ENCODE data around the gene NKIRAS1. TPM values are rescaled to one million over a fixed set of nuclear protein-coding genes. Genes with fewer than 3 reads are reported as not detected.
"Not testable (repeated sequence)": the region's sequence is repeated elsewhere in the genome, so short reads cannot be mapped to it uniquely, and the experiment has no call there.

Gene NKIRAS1
- total RNA-seq, 3 donors from 2014 or later (not counting 1 experiment from before 2014, with no cell fraction given) = 2.2 to 3.3 (median 2.8) TPM

GRCh38 chr3:23859012-23859743 lies 57.6 kb downstream of the NKIRAS1 start:
- Histone ChIP-seq H3K27me3 (ENCODE audit: control insufficient read depth, insufficient read depth, low read length) (no peaks in the 10 kb centered on the region), H3K36me3 (ENCODE audit: control insufficient read depth, insufficient read depth, low read length) (no peaks in the 10 kb centered on the region), H3K9me3 (ENCODE audit: control insufficient read depth, insufficient read depth, low read length) (no peaks in the 10 kb centered on the region), H3K4me3 (ENCODE audit: low read length) (no peak overlapping the region), H3K4me1 (ENCODE audit: control insufficient read depth, insufficient read depth, low read length) (peaks cover 22% of the 10 kb centered on the region), H3K27ac (ENCODE audit: low read length) (no peak overlapping the region)
- H3K4me1 Mint-ChIP-seq = peaks cover 61 to 64% of the 10 kb centered on the region in 2 donors
- ATAC-seq (peak in 1 of 3 donors; percentile 37), DNase-seq (no peak)
- TF ChIP-seq, protein P1, sequence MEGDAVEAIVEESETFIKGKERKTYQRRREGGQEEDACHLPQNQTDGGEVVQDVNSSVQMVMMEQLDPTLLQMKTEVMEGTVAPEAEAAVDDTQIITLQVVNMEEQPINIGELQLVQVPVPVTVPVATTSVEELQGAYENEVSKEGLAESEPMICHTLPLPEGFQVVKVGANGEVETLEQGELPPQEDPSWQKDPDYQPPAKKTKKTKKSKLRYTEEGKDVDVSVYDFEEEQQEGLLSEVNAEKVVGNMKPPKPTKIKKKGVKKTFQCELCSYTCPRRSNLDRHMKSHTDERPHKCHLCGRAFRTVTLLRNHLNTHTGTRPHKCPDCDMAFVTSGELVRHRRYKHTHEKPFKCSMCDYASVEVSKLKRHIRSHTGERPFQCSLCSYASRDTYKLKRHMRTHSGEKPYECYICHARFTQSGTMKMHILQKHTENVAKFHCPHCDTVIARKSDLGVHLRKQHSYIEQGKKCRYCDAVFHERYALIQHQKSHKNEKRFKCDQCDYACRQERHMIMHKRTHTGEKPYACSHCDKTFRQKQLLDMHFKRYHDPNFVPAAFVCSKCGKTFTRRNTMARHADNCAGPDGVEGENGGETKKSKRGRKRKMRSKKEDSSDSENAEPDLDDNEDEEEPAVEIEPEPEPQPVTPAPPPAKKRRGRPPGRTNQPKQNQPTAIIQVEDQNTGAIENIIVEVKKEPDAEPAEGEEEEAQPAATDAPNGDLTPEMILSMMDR (IDR thresholded peaks at IDR 0.05) = no peak
- intact Hi-C loops (cut with micrococcal nuclease) = no loop called here
- H3K4me3 Mint-ChIP-seq = peak overlapping the region; percentile 10
- H3K36me3 Mint-ChIP-seq = no peaks in the 10 kb centered on the region
- H3K9me3 Mint-ChIP-seq = no peaks in the 10 kb centered on the region
- no peaks in the 10 kb centered on the region for H3K27me3 Mint-ChIP-seq (ENCODE audit: low read depth in 2 of 2)
- H3K27ac Mint-ChIP-seq = peak overlapping the region; percentile 2 to 47
- WGBS (ENCODE audit: insufficient coverage) = 17% methylated on average over 1 of the region's 1 CpG

DNA sequence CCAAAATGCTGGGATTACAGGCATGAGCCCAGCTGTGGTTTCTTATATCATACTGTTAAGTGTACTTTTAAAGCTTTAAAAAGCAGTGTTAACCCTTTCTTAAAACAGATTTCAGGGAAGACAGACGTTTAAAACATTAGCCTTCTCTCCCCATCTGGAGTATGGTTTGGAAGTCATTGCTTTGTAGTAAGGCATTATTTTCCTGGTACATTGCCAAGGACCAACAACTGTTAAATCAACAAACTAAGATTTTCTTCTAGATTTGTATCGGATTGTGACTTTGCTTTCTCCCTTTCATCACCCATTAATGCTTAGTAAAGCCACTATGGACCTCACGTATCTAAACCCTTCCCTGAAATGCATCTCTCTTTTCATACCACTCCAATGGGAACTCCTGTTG lies 60.5 kb downstream of the NKIRAS1 start:
- Histone ChIP-seq H3K27me3 (ENCODE audit: control insufficient read depth, insufficient read depth, low read length) (no peaks in the 10 kb centered on the region), H3K36me3 (ENCODE audit: control insufficient read depth, insufficient read depth, low read length) (no peaks in the 10 kb centered on the region), H3K4me1 (ENCODE audit: control insufficient read depth, insufficient read depth, low read length) (peaks cover 22% of the 10 kb centered on the region), H3K27ac (ENCODE audit: low read length) (no peak overlapping the region), H3K9me3 (ENCODE audit: control insufficient read depth, insufficient read depth, low read length) (peaks cover 4% of the 10 kb centered on the region), H3K4me3 (ENCODE audit: low read length) (no peak overlapping the region)
- TF ChIP-seq, protein P1 (IDR thresholded peaks at IDR 0.05) = no peak
- ATAC-seq (no peak), DNase-seq (no peak)
- H3K4me1 Mint-ChIP-seq = peaks cover 44% of the 10 kb centered on the region in 2 donors
- no peaks in the 10 kb centered on the region for H3K27me3 Mint-ChIP-seq (ENCODE audit: low read depth in 2 of 2)
- intact Hi-C loops (cut with micrococcal nuclease) = no loop called here
- peak overlapping the region; percentile 2 to 56 for H3K27ac Mint-ChIP-seq
- H3K9me3 Mint-ChIP-seq = peaks cover 0 to 3% of the 10 kb centered on the region in 2 donors
- H3K36me3 Mint-ChIP-seq = no peaks in the 10 kb centered on the region
- H3K4me3 Mint-ChIP-seq = no peak overlapping the region
- 100% methylated on average over 2 of the region's 3 CpGs for WGBS (ENCODE audit: insufficient coverage)

- 82% methylated on average over 1 of the region's 2 CpGs for WGBS (ENCODE audit: insufficient coverage)
- H3K9me3 ChIP-seq (ENCODE audit: control insufficient read depth, insufficient read depth, low read length); ATAC-seq; intact Hi-C loops (cut with micrococcal nuclease); DNase-seq; H3K27ac ChIP-seq (ENCODE audit: low read length); H3K4me1 Mint-ChIP-seq; H3K36me3 ChIP-seq (ENCODE audit: control insufficient read depth, insufficient read depth, low read length); H3K4me3 Mint-ChIP-seq; H3K36me3 Mint-ChIP-seq; H3K4me1 ChIP-seq (ENCODE audit: control insufficient read depth, insufficient read depth, low read length); H3K27me3 ChIP-seq (ENCODE audit: control insufficient read depth, insufficient read depth, low read length); H3K4me3 ChIP-seq (ENCODE audit: low read length); H3K27me3 Mint-ChIP-seq (ENCODE audit: low read depth in 2 of 2); H3K27ac Mint-ChIP-seq; H3K9me3 Mint-ChIP-seq: not testable (repeated sequence)
These were observed 67.3 kb downstream of the NKIRAS1 start for GRCh38 chr3:23849462-23849861.

DNA sequence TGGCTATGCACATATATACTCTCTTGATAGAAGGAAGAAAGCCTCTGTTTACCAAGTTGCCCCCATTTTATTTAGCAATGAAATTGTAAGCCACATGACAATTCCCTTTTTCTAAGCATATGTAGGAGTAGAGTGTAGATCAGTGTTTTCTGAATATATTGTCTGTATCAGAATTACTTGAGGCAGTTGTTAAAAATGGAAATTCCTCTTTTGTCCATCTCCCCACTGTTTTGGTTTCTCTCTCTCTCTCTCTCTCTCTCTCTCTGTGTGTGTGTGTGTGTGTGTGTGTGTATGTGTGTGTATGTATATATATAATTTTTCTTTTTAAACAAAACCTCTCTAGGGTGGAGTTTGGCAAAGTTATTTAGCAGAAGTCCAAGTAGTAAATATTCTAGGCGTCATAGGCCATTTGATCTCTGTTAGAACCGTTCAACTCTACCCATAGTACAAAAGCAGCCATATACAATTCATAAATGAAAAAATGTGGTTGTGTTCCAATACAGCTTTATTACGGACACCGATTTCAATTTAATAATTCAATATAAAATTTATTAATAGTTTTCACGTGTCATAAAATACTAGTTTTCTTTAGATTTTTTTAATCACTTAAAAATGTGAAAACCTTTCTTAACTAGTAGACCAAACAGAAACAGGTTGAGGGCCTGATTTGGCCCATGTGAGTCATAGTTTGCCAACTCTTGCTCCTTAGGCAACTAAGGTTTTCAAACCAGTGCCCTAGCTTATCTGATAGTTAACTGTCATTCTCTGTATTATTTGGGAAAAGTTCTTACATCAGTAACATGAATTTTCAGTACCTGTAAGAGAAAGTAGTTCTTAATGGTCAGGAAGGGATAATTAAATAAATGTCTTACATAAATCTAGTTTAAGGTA lies 71.2 kb downstream of the NKIRAS1 start:
- H3K27ac Mint-ChIP-seq = no peak overlapping the region
- Histone ChIP-seq H3K27ac (ENCODE audit: low read length) (no peak overlapping the region), H3K27me3 (ENCODE audit: control insufficient read depth, insufficient read depth, low read length) (no peaks in the 10 kb centered on the region), H3K4me1 (ENCODE audit: control insufficient read depth, insufficient read depth, low read length) (no peaks in the 10 kb centered on the region), H3K4me3 (ENCODE audit: low read length) (no peak overlapping the region), H3K9me3 (ENCODE audit: control insufficient read depth, insufficient read depth, low read length) (no peaks in the 10 kb centered on the region), H3K36me3 (ENCODE audit: control insufficient read depth, insufficient read depth, low read length) (no peaks in the 10 kb centered on the region)
- DNase-seq = no peak
- ATAC-seq = no peak
- intact Hi-C loops (cut with micrococcal nuclease) = loop anchor here (2.0 kb wide), 1 partner anchor 61 kb away; no protein-coding TSS in a partner anchor
- 80% methylated on average over 1 of the region's 5 CpGs for WGBS (ENCODE audit: insufficient coverage)
- H3K9me3 Mint-ChIP-seq = no peaks in the 10 kb centered on the region
- no peaks in the 10 kb centered on the region for H3K27me3 Mint-ChIP-seq (ENCODE audit: low read depth in 2 of 2)
- H3K4me1 Mint-ChIP-seq = peaks cover 22 to 29% of the 10 kb centered on the region in 2 donors
- H3K4me3 Mint-ChIP-seq = no peak overlapping the region
- no peaks in the 10 kb centered on the region for H3K36me3 Mint-ChIP-seq
- TF ChIP-seq, protein P1 (IDR thresholded peaks at IDR 0.05) = no peak
